Measurements from ENCODE around the gene TXNDC11. TPM values are rescaled to one million over a fixed set of nuclear protein-coding genes. Genes with fewer than 3 reads are reported as not detected.

TXNDC11 gene
- total RNA-seq, 1 donor from 2014 or later: 39.7 TPM

DNA sequence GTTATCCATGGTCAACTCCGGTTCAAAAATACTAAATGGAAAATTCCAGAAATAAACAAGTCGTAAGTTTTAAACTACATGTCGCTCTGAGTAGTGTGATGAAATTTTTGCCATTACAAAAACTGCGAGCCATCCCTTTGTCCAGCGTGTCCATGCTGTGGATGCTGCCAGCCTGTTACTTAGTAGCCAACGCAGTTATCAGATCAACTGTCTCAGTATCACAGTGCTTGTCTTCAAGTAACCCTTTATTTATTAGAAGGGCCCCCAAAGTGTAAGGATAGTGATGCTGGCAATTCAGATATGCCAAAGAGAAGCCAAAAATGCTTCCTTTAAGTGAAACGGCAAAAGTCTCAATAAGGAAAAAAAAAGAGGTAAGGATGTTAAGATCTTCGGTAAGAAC, 50.5 kb downstream of the TXNDC11 start:
- Mint-ChIP-seq H3K4me1 (ENCODE audit: low read depth) (peaks cover 17% of the 10 kb centered on the region), H3K4me3 (ENCODE audit: unreplicated experiment) (no peak overlapping the region), H3K9me3 (ENCODE audit: low read depth) (no peaks in the 10 kb centered on the region), H3K36me3 (ENCODE audit: low read depth) (peaks cover 41% of the 10 kb centered on the region), H3K27ac (ENCODE audit: unreplicated experiment) (no peak overlapping the region), H3K27me3 (ENCODE audit: low read depth) (no peaks in the 10 kb centered on the region)
- TF ChIP-seq, protein P1, sequence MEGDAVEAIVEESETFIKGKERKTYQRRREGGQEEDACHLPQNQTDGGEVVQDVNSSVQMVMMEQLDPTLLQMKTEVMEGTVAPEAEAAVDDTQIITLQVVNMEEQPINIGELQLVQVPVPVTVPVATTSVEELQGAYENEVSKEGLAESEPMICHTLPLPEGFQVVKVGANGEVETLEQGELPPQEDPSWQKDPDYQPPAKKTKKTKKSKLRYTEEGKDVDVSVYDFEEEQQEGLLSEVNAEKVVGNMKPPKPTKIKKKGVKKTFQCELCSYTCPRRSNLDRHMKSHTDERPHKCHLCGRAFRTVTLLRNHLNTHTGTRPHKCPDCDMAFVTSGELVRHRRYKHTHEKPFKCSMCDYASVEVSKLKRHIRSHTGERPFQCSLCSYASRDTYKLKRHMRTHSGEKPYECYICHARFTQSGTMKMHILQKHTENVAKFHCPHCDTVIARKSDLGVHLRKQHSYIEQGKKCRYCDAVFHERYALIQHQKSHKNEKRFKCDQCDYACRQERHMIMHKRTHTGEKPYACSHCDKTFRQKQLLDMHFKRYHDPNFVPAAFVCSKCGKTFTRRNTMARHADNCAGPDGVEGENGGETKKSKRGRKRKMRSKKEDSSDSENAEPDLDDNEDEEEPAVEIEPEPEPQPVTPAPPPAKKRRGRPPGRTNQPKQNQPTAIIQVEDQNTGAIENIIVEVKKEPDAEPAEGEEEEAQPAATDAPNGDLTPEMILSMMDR (IDR thresholded peaks at IDR 0.05): no peak
- no peak for DNase-seq (ENCODE audit: low spot score)

DNA sequence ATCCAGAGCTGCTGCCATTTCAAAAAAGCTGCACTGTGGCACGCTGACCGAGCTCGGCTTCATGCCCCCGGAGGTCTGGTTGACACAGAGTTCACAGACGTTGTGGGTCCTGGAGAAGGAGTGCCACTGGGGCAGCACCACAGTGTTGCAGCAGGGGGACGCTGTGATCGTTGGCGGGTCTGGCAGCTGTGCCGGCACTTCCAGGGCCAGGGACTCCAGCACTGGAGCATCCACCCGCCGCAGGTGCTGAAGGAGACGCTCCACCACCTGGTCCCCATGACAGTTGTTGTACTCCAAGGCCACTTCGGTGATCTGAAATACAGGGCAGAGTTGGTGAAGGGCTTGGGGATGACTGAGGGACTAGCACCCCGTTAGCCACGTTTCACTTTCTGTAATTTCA, 50.9 kb downstream of the TXNDC11 start:
- Mint-ChIP-seq H3K9me3 (ENCODE audit: low read depth) (no peaks in the 10 kb centered on the region), H3K27me3 (ENCODE audit: low read depth) (no peaks in the 10 kb centered on the region), H3K27ac (ENCODE audit: unreplicated experiment) (no peak overlapping the region), H3K4me1 (ENCODE audit: low read depth) (peaks cover 21% of the 10 kb centered on the region), H3K4me3 (ENCODE audit: unreplicated experiment) (no peak overlapping the region), H3K36me3 (ENCODE audit: low read depth) (peaks cover 40% of the 10 kb centered on the region)
- TF ChIP-seq, protein P1 (IDR thresholded peaks at IDR 0.05): no peak
- no peak for DNase-seq (ENCODE audit: low spot score)

DNA sequence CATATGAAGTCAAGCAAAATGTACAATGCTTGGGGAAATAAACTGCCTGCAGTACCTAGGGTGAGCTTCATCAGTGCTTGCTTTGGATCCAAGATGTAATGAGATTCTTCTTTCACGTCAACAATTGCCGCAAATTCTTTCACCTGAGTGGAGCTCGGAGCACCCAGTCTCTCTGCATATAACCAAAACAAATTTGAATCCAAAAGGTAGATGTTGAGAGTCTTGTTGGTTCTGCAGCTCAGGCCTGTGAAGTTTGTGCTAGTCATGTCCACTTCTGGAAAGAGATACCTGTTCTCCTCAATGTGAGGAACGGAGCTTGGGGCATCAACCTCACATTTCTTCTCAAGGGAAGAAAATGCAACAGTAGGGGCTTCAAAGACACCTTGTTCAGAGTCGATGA, 51.4 kb downstream of the TXNDC11 start:
- Mint-ChIP-seq H3K9me3 (ENCODE audit: low read depth) (no peaks in the 10 kb centered on the region), H3K4me1 (ENCODE audit: low read depth) (peaks cover 26% of the 10 kb centered on the region), H3K27me3 (ENCODE audit: low read depth) (no peaks in the 10 kb centered on the region), H3K4me3 (ENCODE audit: unreplicated experiment) (no peak overlapping the region), H3K27ac (ENCODE audit: unreplicated experiment) (no peak overlapping the region), H3K36me3 (ENCODE audit: low read depth) (peaks cover 38% of the 10 kb centered on the region)
- DNase-seq (ENCODE audit: low spot score): no peak
- TF ChIP-seq, protein P1 (IDR thresholded peaks at IDR 0.05): no peak

DNA sequence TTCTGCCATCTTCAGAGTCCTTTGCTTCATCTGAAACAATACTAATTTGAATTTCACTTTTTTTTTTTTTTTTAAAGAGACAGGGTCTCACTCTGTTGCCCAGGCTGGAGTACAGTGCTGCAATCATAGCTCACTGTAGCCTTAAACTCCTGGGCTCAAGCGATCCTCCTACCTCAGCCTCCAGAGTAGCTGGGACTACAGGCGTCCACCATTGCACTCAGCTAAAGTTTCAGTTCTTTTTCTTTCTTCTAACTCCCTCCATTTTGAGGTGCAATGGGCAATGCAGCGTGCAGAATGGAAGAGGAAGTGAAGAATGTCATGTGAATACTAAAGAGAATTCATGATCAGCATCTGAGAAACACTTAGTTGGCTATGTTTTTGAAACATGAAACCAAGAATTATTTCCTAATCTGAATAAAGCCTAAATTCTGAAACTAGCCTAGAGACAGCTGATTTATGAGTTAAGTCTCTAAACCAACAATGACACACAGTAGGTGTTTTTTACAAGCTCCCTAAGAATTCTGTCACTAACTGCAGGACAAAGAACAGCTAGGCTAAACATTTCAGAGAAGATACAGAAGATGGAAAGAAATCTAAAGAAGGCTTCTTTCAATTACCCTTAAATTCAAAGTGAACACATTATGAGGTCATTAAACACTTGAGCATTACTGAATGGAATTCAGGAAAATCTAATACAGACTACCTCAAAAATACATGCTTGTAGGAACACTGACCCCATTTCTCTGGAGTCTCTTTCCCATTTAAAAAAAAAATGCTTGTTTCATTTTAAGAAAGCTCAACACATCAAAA, 53.4 kb downstream of the TXNDC11 start:
- no peak overlapping the region for H3K27ac Mint-ChIP-seq (ENCODE audit: unreplicated experiment)
- peaks cover 34% of the 10 kb centered on the region for H3K36me3 Mint-ChIP-seq (ENCODE audit: low read depth)
- no peak for DNase-seq (ENCODE audit: low spot score)
- no peaks in the 10 kb centered on the region for H3K9me3 Mint-ChIP-seq (ENCODE audit: low read depth)
- TF ChIP-seq, protein P1 (IDR thresholded peaks at IDR 0.05): no peak
- H3K4me1 Mint-ChIP-seq (ENCODE audit: low read depth): peaks cover 32% of the 10 kb centered on the region
- no peaks in the 10 kb centered on the region for H3K27me3 Mint-ChIP-seq (ENCODE audit: low read depth)
- no peak overlapping the region for H3K4me3 Mint-ChIP-seq (ENCODE audit: unreplicated experiment)

DNA sequence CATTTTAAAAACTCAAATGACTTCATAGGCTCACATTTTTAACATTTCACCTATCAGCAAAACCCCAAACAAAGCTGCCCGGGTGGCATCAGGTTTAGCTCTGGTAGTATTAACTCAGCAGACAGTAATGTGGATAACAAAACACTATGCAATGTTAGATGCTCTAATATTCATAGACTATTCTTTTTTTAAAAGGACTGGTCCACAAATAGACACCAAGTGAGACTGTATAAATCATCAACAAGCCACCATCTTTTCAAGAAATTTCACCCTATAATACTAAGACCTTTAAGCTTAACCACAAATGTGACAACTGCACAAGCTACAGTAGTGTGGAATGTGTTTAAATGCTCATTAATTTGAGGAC, 54.2 kb downstream of the TXNDC11 start:
- Mint-ChIP-seq H3K27ac (ENCODE audit: unreplicated experiment) (no peak overlapping the region), H3K27me3 (ENCODE audit: low read depth) (no peaks in the 10 kb centered on the region), H3K4me1 (ENCODE audit: low read depth) (peaks cover 37% of the 10 kb centered on the region), H3K4me3 (ENCODE audit: unreplicated experiment) (no peak overlapping the region), H3K36me3 (ENCODE audit: low read depth) (peaks cover 37% of the 10 kb centered on the region), H3K9me3 (ENCODE audit: low read depth) (no peaks in the 10 kb centered on the region)
- TF ChIP-seq, protein P1 (IDR thresholded peaks at IDR 0.05): no peak
- DNase-seq (ENCODE audit: low spot score): no peak

Data from chondrocyte (in vitro differentiated cells).